D721Med (cell line): ENCODE measurements around the gene MUC5AC.

ENCODE experiments used
- DNase-seq: peaks from one replicate; pipeline ENCODE4 v3.0.0; 2011; ENCODE audit warnings: low spot score; ENCODE audit not compliant: insufficient read length
- FAIRE-seq: peaks from 2 replicates; lab custom pipeline; 2011; peaks lifted over from hg19 to GRCh38; lab: Jason Lieb, UNC
- TF ChIP-seq, protein P1 (sequence below): IDR thresholded peaks from 2 replicates; pipeline ENCODE4 v1.5.1; 2012; ENCODE audit warnings: mild to moderate bottlenecking, control low read depth; ENCODE audit not compliant: insufficient read depth; ENCODE audit errors: missing control alignments

The MUC5AC gene

DNA sequence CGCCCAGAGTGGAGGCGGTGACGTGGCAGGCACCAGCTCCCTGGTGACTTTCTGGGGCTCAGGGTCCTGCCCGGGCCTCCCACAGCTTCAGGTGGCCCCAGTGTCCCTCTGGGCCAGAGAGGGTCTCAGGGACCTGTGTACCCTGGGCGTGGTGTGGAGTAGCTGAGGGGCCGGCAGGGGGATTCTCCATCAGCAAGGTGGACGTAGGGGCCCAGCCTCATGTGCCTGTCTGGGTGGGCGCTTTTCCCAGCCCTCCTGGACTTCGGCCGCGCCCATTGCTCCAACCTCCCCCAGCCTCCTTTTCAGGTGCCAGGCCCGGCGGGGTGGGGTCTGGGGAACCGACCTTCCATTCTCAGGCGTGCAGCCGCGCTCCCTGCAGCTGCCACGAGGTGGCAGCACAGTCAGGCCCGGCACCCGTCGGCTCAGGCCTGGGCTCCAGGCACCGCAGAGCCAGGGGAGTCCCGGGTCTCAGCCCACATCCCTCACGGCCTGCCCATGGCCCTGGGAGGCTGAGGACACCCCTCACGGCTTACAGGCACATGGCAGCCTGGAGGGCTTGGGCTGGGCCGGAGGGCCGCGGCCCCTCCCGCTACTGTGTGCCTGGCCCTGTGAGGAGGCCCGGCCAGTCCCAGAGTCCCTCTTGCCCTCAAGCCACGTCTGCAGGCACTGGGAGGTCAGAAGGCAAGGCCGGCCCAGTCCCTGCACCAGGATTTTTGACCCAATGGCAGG, 45.2 kb downstream of the MUC5AC start:
- DNase-seq, result peak; percentile 49
- no peak for FAIRE-seq
- TF ChIP-seq, protein P1, sequence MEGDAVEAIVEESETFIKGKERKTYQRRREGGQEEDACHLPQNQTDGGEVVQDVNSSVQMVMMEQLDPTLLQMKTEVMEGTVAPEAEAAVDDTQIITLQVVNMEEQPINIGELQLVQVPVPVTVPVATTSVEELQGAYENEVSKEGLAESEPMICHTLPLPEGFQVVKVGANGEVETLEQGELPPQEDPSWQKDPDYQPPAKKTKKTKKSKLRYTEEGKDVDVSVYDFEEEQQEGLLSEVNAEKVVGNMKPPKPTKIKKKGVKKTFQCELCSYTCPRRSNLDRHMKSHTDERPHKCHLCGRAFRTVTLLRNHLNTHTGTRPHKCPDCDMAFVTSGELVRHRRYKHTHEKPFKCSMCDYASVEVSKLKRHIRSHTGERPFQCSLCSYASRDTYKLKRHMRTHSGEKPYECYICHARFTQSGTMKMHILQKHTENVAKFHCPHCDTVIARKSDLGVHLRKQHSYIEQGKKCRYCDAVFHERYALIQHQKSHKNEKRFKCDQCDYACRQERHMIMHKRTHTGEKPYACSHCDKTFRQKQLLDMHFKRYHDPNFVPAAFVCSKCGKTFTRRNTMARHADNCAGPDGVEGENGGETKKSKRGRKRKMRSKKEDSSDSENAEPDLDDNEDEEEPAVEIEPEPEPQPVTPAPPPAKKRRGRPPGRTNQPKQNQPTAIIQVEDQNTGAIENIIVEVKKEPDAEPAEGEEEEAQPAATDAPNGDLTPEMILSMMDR, result peak; percentile 71

DNA sequence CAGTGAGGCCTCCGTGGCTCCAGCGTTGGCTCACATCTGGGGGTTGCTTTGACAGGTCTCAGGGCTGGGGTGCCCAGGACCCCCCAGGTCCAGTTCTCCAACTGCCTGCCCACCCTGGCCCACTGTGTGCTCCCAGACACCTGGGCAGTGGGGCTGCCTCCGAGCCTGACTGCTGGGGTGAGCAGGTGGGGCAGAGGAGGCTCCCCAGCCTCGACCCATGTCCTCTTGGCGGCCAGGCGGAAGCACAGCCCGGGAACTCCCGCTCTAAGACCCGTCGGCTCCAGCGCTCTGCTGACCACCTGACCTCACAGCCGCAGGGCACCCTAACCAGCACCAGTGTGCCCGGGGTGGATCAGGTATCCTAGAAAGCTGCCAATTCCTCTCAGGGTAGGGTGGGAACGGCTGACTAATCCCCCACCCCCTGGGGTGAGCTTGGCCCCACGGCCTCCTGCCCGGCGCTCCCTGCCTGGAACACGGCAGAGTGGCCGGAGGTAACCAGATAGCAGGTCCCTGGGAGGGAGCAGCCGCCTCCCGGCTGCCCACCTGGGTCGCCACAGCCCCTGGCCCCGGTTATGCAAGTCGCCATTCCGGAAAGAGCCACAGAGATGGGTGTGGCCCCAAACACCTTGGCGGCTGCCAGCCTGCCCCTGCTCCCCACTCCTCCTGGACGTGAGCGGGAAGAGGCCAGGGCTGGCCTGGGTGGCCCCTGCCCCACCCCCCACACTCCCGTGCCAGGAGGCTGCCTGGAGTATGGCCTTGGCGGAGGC, 45.9 kb downstream of the MUC5AC start:
- TF ChIP-seq, protein P1, result no peak
- FAIRE-seq (no peak), DNase-seq (no peak)

DNA sequence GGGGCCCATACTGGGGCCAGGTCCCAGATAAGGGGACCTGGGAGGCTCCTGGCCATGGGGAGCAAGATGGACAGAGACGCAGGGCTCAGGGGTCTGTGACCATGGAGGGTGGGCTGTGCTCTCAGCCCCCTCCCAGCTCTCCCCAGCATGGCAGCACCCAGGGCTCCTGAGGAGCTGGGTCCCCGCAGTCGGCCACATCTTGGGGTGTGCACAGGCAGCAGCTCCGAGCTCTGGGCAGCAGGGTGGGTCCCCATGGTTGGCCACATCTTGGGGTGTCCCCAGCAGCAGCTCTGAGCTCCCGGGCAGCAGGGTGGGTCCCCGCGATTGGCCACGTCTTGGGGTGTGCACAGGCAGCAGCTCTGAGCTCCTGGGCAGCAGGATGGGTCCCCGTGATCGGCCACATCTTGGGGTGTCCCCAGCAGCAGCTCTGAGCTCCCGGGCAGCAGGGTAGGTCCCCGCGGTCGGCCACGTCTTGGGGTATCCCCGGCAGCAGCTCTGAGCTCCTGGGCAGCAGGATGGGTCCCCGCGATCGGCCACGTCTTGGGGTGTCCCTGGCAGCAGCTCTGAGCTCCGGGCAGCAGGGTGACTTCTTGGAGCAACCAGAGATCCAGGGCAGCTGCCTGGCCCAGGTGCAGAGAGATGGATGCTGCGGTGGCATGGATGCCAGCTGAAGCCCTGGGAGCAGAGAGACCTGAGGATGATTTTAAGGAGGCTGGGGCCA, 46.8 kb downstream of the MUC5AC start:
- TF ChIP-seq, protein P1, result no peak
- DNase-seq, result no peak
- no peak for FAIRE-seq

DNA sequence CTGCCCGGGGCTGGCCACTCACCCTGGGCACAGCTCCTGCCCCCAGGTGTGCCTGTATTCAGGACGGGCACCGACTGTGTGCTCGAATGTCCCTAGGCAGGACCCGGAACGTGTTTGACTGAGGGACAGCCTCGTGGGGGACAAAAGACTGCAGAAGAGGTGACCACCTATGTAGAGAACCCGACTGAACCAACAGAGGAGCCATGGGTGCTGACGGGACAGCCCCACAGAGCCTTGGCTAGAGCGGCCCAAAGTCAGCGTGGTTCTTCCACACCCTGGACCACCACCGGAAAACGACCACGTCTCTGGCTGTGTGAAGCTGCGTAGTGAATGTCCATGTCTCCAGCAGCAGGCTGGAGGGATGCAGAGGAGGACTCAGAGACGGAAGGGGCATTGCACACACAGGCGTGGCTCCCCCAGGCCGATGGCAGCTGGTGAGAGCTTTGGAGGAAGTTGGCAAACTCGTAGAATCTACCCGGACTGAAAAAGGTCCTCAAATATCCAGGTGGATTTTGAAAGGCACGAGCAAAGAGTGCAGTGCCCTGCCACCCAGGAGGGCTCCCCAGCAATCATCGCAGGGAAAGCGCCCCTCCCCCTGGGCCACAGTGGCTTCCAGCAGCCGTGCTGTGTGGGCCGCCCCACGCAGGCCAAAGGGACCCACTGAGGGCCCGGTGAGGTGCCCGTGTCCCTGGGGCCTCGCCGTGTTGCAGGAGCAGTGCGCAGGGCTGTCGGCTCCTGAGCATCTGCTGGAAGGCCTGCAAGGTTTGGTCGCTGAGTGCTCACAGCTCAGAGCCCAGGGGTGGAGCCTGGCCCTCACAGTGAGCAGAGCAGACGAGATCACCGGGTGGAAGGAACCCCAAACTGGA, 47.6 kb downstream of the MUC5AC start:
- no peak for FAIRE-seq
- DNase-seq, result no peak
- TF ChIP-seq, protein P1, result no peak

DNA sequence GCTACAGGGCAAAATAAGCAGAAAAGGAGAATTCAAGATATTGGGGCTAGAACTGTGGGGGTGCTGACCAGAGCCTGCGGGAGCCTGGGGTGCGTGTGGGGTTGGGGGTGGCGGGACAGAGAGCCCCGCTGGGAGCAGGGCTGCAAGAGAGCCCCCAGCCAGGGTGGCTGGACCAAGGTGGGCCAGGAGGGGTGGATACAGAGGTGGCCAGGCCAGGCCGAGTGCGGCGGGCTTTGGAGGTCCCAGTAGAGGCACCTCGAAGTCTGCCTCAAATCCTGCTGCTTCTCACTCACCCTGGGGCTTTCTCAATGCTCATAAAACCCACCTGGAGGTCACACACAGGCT, 48.2 kb downstream of the MUC5AC start:
- FAIRE-seq (no peak), DNase-seq (no peak)
- TF ChIP-seq, protein P1, result no peak

DNA sequence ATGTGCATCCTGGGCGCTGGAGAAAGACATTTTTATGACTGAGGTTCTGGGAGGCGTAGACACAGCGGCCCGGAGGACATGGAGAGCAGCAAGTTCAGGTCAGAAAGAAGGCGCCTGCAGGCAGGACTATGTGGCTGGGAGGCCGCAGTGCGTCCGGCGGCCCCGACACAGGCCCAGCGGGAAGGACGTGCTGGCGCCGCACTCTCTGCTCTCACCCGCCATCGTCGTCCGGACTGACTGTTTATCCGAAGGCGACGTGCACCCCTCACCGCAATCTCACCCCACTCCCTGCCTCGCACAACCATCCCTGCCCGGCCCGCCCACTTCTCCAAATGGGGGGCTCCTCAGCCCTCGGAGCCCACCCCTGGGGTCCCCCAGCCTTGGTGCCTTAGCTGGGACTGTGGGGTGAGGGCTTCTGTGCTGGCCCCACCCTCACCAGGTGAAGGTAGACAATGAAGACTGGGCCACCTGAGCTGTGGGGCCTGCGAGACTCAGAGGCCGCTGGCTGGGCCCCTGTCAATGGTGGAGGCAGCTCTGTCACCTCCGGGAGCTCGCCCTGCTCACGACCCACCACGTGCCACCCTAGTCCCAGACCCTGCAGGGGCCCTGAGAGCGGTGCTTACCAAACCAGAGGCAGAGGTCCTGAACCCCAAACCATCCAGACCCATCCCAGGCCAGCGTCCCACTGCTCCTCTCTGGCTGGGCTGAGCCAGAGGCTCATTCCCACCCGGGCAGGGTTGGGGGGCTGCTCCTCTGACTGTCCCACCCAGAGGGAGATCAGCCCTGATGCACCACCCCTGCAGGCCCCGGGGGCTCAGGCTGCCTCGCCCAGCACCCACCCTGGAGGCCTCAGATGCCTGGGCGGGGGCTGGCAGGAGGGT, 48.9 kb downstream of the MUC5AC start:
- no peak for DNase-seq
- no peak for FAIRE-seq
- TF ChIP-seq, protein P1, result no peak
